Stomach smooth muscle (tissue), 2 donors: ENCODE results near the gene C11orf91.

Experiments used
- H3K27ac ChIP-seq: one replicate; pipeline ENCODE4 v1.7.0; 2013; ENCODE audit warnings: mild to moderate bottlenecking, low read length, inconsistent platforms
- H3K27me3 ChIP-seq, 2 donors: one replicate each; pipeline ENCODE4 v1.7.0; 2013; ENCODE audit warnings: low read length in 2 of 2; ENCODE audit not compliant: insufficient read depth in 2 of 2, control insufficient read depth in 1 of 2
- H3K36me3 ChIP-seq, 2 donors: one replicate each; pipeline ENCODE4 v1.7.0; 2013; ENCODE audit warnings: low read length in 2 of 2; ENCODE audit not compliant: control insufficient read depth in 2 of 2, insufficient read depth in 2 of 2
- H3K4me1 ChIP-seq: one replicate; pipeline ENCODE4 v1.7.0; 2013; ENCODE audit warnings: low read length; ENCODE audit not compliant: control insufficient read depth, insufficient read depth
- H3K4me3 ChIP-seq, 2 donors: one replicate each; pipeline ENCODE4 v1.7.0; 2013; ENCODE audit warnings: low read length in 2 of 2
- H3K9ac ChIP-seq, 2 donors: one replicate each; pipeline ENCODE4 v1.7.0; 2013; ENCODE audit warnings: low read length in 2 of 2, mild to moderate bottlenecking in 1 of 2
- H3K9me3 ChIP-seq, 2 donors: one replicate each; pipeline ENCODE4 v1.7.0; 2013; ENCODE audit warnings: low read length in 2 of 2; ENCODE audit not compliant: control insufficient read depth in 2 of 2
- donor health status: healthy.
- donor health status: Pancreatic carcinoma.

The C11orf91 gene

GRCh38 chr11:33706546-33706945, 5.9 kb upstream of the C11orf91 start:
- no peak overlapping the region for H3K4me3 ChIP-seq
- H3K9me3 ChIP-seq = no peaks in the 10 kb centered on the region
- H3K36me3 ChIP-seq = peaks cover 26 to 29% of the 10 kb centered on the region in 2 donors
- no peak overlapping the region for H3K9ac ChIP-seq
- H3K27me3 ChIP-seq = no peaks in the 10 kb centered on the region
- H3K27ac ChIP-seq = no peak overlapping the region
- H3K4me1 ChIP-seq = peaks cover 3% of the 10 kb centered on the region

GRCh38 chr11:33704240-33705002, 3.8 kb upstream of the C11orf91 start:
- Histone ChIP-seq H3K36me3 (peaks cover 18 to 19% of the 10 kb centered on the region in 2 donors), H3K4me3 (no peak overlapping the region), H3K27me3 (no peaks in the 10 kb centered on the region), H3K27ac (no peak overlapping the region), H3K9me3 (no peaks in the 10 kb centered on the region), H3K4me1 (peaks cover 13% of the 10 kb centered on the region), H3K9ac (no peak overlapping the region)

GRCh38 chr11:33703788-33704187, 3.2 kb upstream of the C11orf91 start:
- H3K9ac ChIP-seq = no peak overlapping the region
- H3K4me1 ChIP-seq = peaks cover 13% of the 10 kb centered on the region
- no peak overlapping the region for H3K27ac ChIP-seq
- H3K27me3 ChIP-seq = no peaks in the 10 kb centered on the region
- no peaks in the 10 kb centered on the region for H3K9me3 ChIP-seq
- H3K36me3 ChIP-seq = peaks cover 13 to 14% of the 10 kb centered on the region in 2 donors
- no peak overlapping the region for H3K4me3 ChIP-seq

GRCh38 chr11:33703234-33703633, 2.6 kb upstream of the C11orf91 start:
- H3K36me3 ChIP-seq = peaks cover 11 to 13% of the 10 kb centered on the region in 2 donors
- H3K27ac ChIP-seq = no peak overlapping the region
- H3K4me3 ChIP-seq = no peak overlapping the region
- no peaks in the 10 kb centered on the region for H3K9me3 ChIP-seq
- peaks cover 13% of the 10 kb centered on the region for H3K4me1 ChIP-seq
- H3K27me3 ChIP-seq = no peaks in the 10 kb centered on the region
- H3K9ac ChIP-seq = no peak overlapping the region

GRCh38 chr11:33701302-33702230, 940 bp upstream of the C11orf91 start:
- no peaks in the 10 kb centered on the region for H3K27me3 ChIP-seq
- H3K36me3 ChIP-seq = peaks cover 0 to 8% of the 10 kb centered on the region in 2 donors
- H3K4me1 ChIP-seq = peaks cover 13% of the 10 kb centered on the region
- peak overlapping the region; percentile 41 to 76 for H3K4me3 ChIP-seq
- peak overlapping the region; percentile 3 to 66 for H3K9ac ChIP-seq
- peak overlapping the region; percentile 38 for H3K27ac ChIP-seq
- no peaks in the 10 kb centered on the region for H3K9me3 ChIP-seq

GRCh38 chr11:33700063-33700501, 544 bp downstream of the C11orf91 start:
- H3K36me3 ChIP-seq = peaks cover 0 to 1% of the 10 kb centered on the region in 2 donors
- H3K9ac ChIP-seq = peak overlapping the region in 1 of 2 donors; percentile 41
- H3K27ac ChIP-seq = no peak overlapping the region
- no peaks in the 10 kb centered on the region for H3K9me3 ChIP-seq
- peaks cover 13% of the 10 kb centered on the region for H3K4me1 ChIP-seq
- no peaks in the 10 kb centered on the region for H3K27me3 ChIP-seq
- peak overlapping the region in 1 of 2 donors; percentile 76 for H3K4me3 ChIP-seq

GRCh38 chr11:33699515-33700062, 1.0 kb downstream of the C11orf91 start:
- no peak overlapping the region for H3K27ac ChIP-seq
- no peaks in the 10 kb centered on the region for H3K27me3 ChIP-seq
- no peak overlapping the region for H3K4me3 ChIP-seq
- H3K4me1 ChIP-seq = peaks cover 16% of the 10 kb centered on the region
- H3K36me3 ChIP-seq = no peaks in the 10 kb centered on the region
- no peaks in the 10 kb centered on the region for H3K9me3 ChIP-seq
- no peak overlapping the region for H3K9ac ChIP-seq

- no peaks in the 10 kb centered on the region for H3K27me3 ChIP-seq
- H3K9ac ChIP-seq = no peak overlapping the region
- H3K4me3 ChIP-seq = no peak overlapping the region
- H3K9me3 ChIP-seq = no peaks in the 10 kb centered on the region
- no peaks in the 10 kb centered on the region for H3K36me3 ChIP-seq
- peaks cover 21% of the 10 kb centered on the region for H3K4me1 ChIP-seq
- H3K27ac ChIP-seq = no peak overlapping the region
These were observed 1.7 kb downstream of the C11orf91 start for GRCh38 chr11:33698921-33699320.

- H3K9me3 ChIP-seq = no peaks in the 10 kb centered on the region
- peaks cover 19% of the 10 kb centered on the region for H3K4me1 ChIP-seq
- H3K9ac ChIP-seq = no peak overlapping the region
- H3K27ac ChIP-seq = no peak overlapping the region
- H3K27me3 ChIP-seq = no peaks in the 10 kb centered on the region
- no peak overlapping the region for H3K4me3 ChIP-seq
- no peaks in the 10 kb centered on the region for H3K36me3 ChIP-seq
These were observed 2.6 kb downstream of the C11orf91 start for GRCh38 chr11:33697997-33698396.

GRCh38 chr11:33696931-33697638, 3.5 kb downstream of the C11orf91 start:
- Histone ChIP-seq H3K9ac (no peak overlapping the region), H3K4me1 (peaks cover 28% of the 10 kb centered on the region), H3K36me3 (no peaks in the 10 kb centered on the region), H3K27ac (no peak overlapping the region), H3K27me3 (no peaks in the 10 kb centered on the region), H3K9me3 (no peaks in the 10 kb centered on the region), H3K4me3 (no peak overlapping the region)
